Peyer's patch (tissue), 4 donors: ENCODE results near the gene RFPL1.

ENCODE experiments used
- POLR2A ChIP-seq, 2 donors: fragments of 450-650 bp; IDR thresholded peaks; one replicate each; pipeline ENCODE4 v1.5.1; 2017; ENCODE audit warnings: antibody characterized with exemption in 2 of 2, mild to moderate bottlenecking in 2 of 2, moderate library complexity in 2 of 2
- TF ChIP-seq, protein P1 (sequence below), 6 experiments: fragments of 450-650 bp in 4 of 6; fragments of 200-600 bp in 2 of 6; sonication (generic) in 1 of 6; IDR thresholded peaks; one replicate each; pipeline ENCODE4 v1.5.1; 2017 to 2019; ENCODE audit warnings: antibody characterized with exemption in 6 of 6, mild to moderate bottlenecking in 3 of 6, moderate library complexity in 1 of 6

DNA sequence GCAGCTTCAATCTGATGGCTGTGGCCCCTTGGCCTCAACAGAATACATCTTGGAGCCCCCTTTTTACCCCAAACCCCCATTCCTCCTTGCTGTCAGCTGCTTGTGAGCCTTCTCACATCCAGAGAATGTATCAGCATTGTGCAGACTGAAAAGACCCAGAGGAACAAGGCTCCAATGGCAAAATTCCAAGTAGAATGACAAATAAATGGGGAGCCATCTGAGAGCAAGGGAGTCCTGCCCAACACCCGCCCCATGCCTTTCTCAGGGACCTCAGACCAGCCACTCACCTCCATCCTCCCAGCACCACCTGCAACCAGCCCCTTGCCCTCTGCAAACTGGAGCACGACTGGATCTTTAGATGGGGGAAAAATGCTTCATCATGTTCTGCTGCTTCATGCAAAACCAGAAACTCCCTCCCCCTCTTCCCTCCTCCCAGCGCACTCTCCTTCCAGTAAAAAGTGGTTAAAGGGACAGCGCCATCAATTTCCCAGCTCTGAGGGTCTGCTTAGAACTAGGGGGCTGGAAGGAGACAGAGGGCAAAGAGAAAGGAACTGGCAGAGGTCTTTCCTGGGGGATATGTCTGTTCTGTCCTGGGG, 39.4 kb downstream of the RFPL1 start:
- no peak for TF ChIP-seq POLR2A (IDR thresholded peaks at IDR 0.05)
- TF ChIP-seq, protein P1, sequence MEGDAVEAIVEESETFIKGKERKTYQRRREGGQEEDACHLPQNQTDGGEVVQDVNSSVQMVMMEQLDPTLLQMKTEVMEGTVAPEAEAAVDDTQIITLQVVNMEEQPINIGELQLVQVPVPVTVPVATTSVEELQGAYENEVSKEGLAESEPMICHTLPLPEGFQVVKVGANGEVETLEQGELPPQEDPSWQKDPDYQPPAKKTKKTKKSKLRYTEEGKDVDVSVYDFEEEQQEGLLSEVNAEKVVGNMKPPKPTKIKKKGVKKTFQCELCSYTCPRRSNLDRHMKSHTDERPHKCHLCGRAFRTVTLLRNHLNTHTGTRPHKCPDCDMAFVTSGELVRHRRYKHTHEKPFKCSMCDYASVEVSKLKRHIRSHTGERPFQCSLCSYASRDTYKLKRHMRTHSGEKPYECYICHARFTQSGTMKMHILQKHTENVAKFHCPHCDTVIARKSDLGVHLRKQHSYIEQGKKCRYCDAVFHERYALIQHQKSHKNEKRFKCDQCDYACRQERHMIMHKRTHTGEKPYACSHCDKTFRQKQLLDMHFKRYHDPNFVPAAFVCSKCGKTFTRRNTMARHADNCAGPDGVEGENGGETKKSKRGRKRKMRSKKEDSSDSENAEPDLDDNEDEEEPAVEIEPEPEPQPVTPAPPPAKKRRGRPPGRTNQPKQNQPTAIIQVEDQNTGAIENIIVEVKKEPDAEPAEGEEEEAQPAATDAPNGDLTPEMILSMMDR (IDR thresholded peaks at IDR 0.05), result no peak
